H1 (cell line): ENCODE measurements around the gene RCL1. TPM values are rescaled to one million over a fixed set of nuclear protein-coding genes. Genes with fewer than 3 reads are reported as not detected.

Experiments used
- BACH1 ChIP-seq: IDR thresholded peaks from 2 replicates; pipeline ENCODE4 v1.6.1; 2012; ENCODE audit warnings: low read length, improper control_type of control experiment
- FOSL1 ChIP-seq: IDR thresholded peaks from 2 replicates; pipeline ENCODE4 v1.6.1; 2011; ENCODE audit warnings: mild to moderate bottlenecking, low read depth, low read length, moderate library complexity; ENCODE audit not compliant: insufficient read depth
- JUN ChIP-seq: IDR thresholded peaks from 2 replicates; pipeline ENCODE4 v1.6.1; 2011; ENCODE audit warnings: low read depth, mild to moderate bottlenecking, improper control_type of control experiment, low read length
- TAF7 ChIP-seq: optimal IDR thresholded peaks from 2 replicates; pipeline ENCODE3; 2011; ENCODE audit warnings: low read depth, mild to moderate bottlenecking, inconsistent platforms, low read length, moderate library complexity, borderline replicate concordance
- polyA plus RNA-seq, 7 experiments: library from polyadenylated mRNA; depleted of rRNA in 3 of 7; stranded (reverse) in 5 of 7; unstranded in 2 of 7; fragments of >200 nt in 5 of 7; fragments of 200-250 nt in 2 of 7; gene quantifications; 1 replicate in 5 of 7; 2 replicates in 1 of 7; 4 replicates in 1 of 7; pipeline versions ENCODE4 v1.2.1 to v1.2.3, GENCODE V29; 2011 to 2013; ENCODE audit warnings: missing spikeins in 2 of 7, mixed read lengths in 2 of 7
- total RNA-seq: library from RNA; stranded (reverse); fragmentation: NEBNext Ultra II Directional; extraction: Animal tissue kit (Norgen Biotek cat#: 25700); gene quantifications from 2 replicates; pipeline ENCODE4 v1.2.1, GENCODE V29; 2021
- TF ChIP-seq, protein P1 (sequence below): fragments of 300-600 bp; sonication (generic); IDR thresholded peaks from 2 replicates; pipeline ENCODE4 v1.7.1; 2012; ENCODE audit warnings: low read length, moderate library complexity, mild to moderate bottlenecking, inconsistent platforms; ENCODE audit not compliant: insufficient replicate concordance

Gene RCL1
- total and polyA plus RNA-seq, 2 of the 8 experiments (the other 6 are each of a cell fraction or from before 2014, with no cell fraction given): 21.0 to 29.5 TPM

GRCh38 chr9:4891674-4892073, 98.9 kb downstream of the RCL1 start (continued):
- TF ChIP-seq JUN (no peak), FOSL1 (no peak), TAF7 (no peak), BACH1 (no peak)
- TF ChIP-seq, protein P1, sequence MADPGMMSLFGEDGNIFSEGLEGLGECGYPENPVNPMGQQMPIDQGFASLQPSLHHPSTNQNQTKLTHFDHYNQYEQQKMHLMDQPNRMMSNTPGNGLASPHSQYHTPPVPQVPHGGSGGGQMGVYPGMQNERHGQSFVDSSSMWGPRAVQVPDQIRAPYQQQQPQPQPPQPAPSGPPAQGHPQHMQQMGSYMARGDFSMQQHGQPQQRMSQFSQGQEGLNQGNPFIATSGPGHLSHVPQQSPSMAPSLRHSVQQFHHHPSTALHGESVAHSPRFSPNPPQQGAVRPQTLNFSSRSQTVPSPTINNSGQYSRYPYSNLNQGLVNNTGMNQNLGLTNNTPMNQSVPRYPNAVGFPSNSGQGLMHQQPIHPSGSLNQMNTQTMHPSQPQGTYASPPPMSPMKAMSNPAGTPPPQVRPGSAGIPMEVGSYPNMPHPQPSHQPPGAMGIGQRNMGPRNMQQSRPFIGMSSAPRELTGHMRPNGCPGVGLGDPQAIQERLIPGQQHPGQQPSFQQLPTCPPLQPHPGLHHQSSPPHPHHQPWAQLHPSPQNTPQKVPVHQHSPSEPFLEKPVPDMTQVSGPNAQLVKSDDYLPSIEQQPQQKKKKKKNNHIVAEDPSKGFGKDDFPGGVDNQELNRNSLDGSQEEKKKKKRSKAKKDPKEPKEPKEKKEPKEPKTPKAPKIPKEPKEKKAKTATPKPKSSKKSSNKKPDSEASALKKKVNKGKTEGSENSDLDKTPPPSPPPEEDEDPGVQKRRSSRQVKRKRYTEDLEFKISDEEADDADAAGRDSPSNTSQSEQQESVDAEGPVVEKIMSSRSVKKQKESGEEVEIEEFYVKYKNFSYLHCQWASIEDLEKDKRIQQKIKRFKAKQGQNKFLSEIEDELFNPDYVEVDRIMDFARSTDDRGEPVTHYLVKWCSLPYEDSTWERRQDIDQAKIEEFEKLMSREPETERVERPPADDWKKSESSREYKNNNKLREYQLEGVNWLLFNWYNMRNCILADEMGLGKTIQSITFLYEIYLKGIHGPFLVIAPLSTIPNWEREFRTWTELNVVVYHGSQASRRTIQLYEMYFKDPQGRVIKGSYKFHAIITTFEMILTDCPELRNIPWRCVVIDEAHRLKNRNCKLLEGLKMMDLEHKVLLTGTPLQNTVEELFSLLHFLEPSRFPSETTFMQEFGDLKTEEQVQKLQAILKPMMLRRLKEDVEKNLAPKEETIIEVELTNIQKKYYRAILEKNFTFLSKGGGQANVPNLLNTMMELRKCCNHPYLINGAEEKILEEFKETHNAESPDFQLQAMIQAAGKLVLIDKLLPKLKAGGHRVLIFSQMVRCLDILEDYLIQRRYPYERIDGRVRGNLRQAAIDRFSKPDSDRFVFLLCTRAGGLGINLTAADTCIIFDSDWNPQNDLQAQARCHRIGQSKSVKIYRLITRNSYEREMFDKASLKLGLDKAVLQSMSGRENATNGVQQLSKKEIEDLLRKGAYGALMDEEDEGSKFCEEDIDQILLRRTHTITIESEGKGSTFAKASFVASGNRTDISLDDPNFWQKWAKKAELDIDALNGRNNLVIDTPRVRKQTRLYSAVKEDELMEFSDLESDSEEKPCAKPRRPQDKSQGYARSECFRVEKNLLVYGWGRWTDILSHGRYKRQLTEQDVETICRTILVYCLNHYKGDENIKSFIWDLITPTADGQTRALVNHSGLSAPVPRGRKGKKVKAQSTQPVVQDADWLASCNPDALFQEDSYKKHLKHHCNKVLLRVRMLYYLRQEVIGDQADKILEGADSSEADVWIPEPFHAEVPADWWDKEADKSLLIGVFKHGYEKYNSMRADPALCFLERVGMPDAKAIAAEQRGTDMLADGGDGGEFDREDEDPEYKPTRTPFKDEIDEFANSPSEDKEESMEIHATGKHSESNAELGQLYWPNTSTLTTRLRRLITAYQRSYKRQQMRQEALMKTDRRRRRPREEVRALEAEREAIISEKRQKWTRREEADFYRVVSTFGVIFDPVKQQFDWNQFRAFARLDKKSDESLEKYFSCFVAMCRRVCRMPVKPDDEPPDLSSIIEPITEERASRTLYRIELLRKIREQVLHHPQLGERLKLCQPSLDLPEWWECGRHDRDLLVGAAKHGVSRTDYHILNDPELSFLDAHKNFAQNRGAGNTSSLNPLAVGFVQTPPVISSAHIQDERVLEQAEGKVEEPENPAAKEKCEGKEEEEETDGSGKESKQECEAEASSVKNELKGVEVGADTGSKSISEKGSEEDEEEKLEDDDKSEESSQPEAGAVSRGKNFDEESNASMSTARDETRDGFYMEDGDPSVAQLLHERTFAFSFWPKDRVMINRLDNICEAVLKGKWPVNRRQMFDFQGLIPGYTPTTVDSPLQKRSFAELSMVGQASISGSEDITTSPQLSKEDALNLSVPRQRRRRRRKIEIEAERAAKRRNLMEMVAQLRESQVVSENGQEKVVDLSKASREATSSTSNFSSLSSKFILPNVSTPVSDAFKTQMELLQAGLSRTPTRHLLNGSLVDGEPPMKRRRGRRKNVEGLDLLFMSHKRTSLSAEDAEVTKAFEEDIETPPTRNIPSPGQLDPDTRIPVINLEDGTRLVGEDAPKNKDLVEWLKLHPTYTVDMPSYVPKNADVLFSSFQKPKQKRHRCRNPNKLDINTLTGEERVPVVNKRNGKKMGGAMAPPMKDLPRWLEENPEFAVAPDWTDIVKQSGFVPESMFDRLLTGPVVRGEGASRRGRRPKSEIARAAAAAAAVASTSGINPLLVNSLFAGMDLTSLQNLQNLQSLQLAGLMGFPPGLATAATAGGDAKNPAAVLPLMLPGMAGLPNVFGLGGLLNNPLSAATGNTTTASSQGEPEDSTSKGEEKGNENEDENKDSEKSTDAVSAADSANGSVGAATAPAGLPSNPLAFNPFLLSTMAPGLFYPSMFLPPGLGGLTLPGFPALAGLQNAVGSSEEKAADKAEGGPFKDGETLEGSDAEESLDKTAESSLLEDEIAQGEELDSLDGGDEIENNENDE: no peak
- TF ChIP-seq, all 59 proteins: peak for 0
